ENCODE results near the gene OSBPL2. TPM values are rescaled to one million over a fixed set of nuclear protein-coding genes. Genes with fewer than 3 reads are reported as not detected.

The OSBPL2 gene
- total RNA-seq = 100 to 1,000 TPM in 2 of 3 donors, 10 to 100 TPM in 1; 77.9 to 112 (median 104) TPM
- 51.0 TPM for total RNA-seq (2013)

DNA sequence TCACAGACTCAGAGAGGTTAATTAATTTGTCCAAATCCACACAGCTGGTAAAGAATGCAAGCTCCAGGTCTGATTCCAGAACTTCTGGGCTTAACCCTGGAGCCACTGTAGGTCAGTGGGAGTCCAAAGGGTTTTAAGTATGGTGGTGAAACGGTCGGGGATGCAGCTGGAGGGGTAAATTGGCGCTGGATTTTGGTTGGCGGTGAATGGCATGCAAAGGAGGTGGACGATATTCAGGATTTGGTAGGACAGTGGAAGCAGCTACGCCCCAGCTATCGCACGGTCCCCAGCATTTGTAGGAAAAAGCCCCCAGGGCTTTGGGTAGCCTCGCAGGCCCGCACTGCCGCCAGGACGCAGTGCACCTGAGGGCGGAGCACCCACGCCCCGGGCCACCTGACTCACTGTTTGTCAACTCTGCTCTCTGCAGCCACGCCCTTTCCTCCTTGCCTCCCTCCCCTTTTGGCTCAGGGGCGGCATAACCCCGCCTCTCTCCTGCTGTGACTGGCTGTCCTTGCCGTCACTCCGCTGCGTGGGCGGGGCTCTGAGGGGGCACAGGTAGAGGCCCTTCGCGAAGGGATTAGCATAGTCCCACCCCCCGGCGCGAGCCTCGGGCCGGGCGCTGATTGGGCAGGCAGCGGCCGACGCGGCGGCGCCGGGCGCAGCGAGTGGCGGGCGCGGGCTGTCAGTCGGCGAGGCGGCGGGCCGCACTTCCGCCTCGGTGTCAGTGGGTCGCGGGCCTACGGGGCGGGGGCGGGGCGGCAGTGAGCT is at the start of gene OSBPL2:
OSBPL2 (plus strand) TSS at position 721 of the 768 bp plus-strand sequence. CDS start 17,664 bp downstream, outside the sequence.
- no peaks in the 10 kb centered on the region for H3K9me3 Mint-ChIP-seq
- Histone ChIP-seq H3K4me1 (ENCODE audit: control insufficient read depth, insufficient read depth, low read length) (peaks cover 33% of the 10 kb centered on the region), H3K4me3 (ENCODE audit: low read length) (peak within 1 kb of the TSS; percentile 50), H3K27ac (ENCODE audit: low read length) (peak within 1 kb of the TSS; percentile 65), H3K9me3 (ENCODE audit: control insufficient read depth, insufficient read depth, low read length) (no peaks in the 10 kb centered on the region), H3K27me3 (ENCODE audit: control insufficient read depth, insufficient read depth, low read length) (no peaks in the 10 kb centered on the region), H3K36me3 (ENCODE audit: control insufficient read depth, insufficient read depth, low read length) (peaks cover 7% of the 10 kb centered on the region)
- TF ChIP-seq, protein P1, sequence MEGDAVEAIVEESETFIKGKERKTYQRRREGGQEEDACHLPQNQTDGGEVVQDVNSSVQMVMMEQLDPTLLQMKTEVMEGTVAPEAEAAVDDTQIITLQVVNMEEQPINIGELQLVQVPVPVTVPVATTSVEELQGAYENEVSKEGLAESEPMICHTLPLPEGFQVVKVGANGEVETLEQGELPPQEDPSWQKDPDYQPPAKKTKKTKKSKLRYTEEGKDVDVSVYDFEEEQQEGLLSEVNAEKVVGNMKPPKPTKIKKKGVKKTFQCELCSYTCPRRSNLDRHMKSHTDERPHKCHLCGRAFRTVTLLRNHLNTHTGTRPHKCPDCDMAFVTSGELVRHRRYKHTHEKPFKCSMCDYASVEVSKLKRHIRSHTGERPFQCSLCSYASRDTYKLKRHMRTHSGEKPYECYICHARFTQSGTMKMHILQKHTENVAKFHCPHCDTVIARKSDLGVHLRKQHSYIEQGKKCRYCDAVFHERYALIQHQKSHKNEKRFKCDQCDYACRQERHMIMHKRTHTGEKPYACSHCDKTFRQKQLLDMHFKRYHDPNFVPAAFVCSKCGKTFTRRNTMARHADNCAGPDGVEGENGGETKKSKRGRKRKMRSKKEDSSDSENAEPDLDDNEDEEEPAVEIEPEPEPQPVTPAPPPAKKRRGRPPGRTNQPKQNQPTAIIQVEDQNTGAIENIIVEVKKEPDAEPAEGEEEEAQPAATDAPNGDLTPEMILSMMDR (IDR thresholded peaks at IDR 0.05) = no peak
- peak within 1 kb of the TSS; percentile 84 to 93 for H3K27ac Mint-ChIP-seq
- DNase-seq = peak; percentile 100
- peaks cover 44% of the 10 kb centered on the region in 2 donors for H3K4me1 Mint-ChIP-seq
- peak within 1 kb of the TSS; percentile 89 for H3K4me3 Mint-ChIP-seq
- WGBS (ENCODE audit: insufficient coverage) = under 1% methylated on average over 55 of the region's 55 CpGs
- ATAC-seq = peak; percentile 97 to 100 (median 97)
- intact Hi-C loops (cut with micrococcal nuclease) = loop anchor here (2.0 to 5.0 kb wide), 2 partner anchors 55 to 64 kb away; partner anchors contain the start of genes ADRM1 and MTG2
- peaks cover 0 to 4% of the 10 kb centered on the region in 2 donors for H3K27me3 Mint-ChIP-seq (ENCODE audit: low read depth in 2 of 2)
- H3K36me3 Mint-ChIP-seq = no peaks in the 10 kb centered on the region

DNA sequence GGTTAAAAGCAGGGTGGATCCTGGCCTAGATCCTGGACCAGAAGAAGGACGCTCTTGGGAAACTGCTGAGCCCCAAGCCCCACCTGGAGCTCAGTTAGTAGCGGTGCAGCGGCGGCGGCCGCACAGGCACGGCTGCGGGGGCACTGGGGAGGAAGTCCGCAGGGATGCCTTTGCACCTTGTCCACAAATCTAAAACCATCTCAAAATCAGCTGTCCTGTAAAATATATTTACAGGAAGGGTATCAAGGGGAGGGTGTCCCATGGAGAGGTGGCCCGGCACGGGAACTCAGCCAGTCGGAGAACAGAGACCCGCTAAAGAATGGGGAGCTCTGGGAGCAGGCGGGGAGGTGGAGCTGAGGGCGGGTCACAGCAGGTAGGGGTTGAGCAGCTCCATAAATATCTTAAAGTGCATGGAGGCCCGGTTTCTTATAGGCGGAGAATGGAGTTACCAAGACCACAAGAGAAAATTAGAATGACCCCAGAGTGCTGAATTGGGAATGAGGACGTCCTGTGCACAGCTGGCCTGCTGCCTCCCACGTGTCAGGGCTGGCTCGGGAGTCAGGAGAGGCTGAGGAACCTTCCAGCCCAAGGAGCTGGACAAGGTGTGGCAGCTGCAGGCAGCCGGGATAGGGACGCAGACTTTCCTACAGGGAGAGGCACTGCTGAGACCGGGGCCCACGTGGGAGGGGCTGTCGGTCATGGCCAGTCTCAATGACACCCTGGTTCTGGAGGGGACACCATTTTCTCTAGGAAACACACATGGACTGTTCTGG is 47.5 kb upstream of the OSBPL2 start:
- peaks cover 14% of the 10 kb centered on the region for H3K36me3 ChIP-seq (ENCODE audit: control insufficient read depth, insufficient read depth, low read length)
- TF ChIP-seq, protein P1 (IDR thresholded peaks at IDR 0.05) = no peak
- H3K4me1 ChIP-seq (ENCODE audit: control insufficient read depth, insufficient read depth, low read length) = no peaks in the 10 kb centered on the region
- no peaks in the 10 kb centered on the region for H3K27me3 ChIP-seq (ENCODE audit: control insufficient read depth, insufficient read depth, low read length)
- H3K27ac ChIP-seq (ENCODE audit: low read length) = no peak overlapping the region
- Mint-ChIP-seq H3K27ac (no peak overlapping the region), H3K4me1 (peaks cover 0 to 8% of the 10 kb centered on the region in 2 donors), H3K4me3 (no peak overlapping the region), H3K36me3 (no peaks in the 10 kb centered on the region), H3K9me3 (no peaks in the 10 kb centered on the region), H3K27me3 (ENCODE audit: low read depth in 2 of 2) (no peaks in the 10 kb centered on the region)
- no peaks in the 10 kb centered on the region for H3K9me3 ChIP-seq (ENCODE audit: control insufficient read depth, insufficient read depth, low read length)
- WGBS (ENCODE audit: insufficient coverage) = 96% methylated on average over 18 of the region's 25 CpGs
- no peak overlapping the region for H3K4me3 ChIP-seq (ENCODE audit: low read length)
- intact Hi-C loops (cut with micrococcal nuclease) = no loop called here
- ATAC-seq = no peak
- DNase-seq = no peak

DNA sequence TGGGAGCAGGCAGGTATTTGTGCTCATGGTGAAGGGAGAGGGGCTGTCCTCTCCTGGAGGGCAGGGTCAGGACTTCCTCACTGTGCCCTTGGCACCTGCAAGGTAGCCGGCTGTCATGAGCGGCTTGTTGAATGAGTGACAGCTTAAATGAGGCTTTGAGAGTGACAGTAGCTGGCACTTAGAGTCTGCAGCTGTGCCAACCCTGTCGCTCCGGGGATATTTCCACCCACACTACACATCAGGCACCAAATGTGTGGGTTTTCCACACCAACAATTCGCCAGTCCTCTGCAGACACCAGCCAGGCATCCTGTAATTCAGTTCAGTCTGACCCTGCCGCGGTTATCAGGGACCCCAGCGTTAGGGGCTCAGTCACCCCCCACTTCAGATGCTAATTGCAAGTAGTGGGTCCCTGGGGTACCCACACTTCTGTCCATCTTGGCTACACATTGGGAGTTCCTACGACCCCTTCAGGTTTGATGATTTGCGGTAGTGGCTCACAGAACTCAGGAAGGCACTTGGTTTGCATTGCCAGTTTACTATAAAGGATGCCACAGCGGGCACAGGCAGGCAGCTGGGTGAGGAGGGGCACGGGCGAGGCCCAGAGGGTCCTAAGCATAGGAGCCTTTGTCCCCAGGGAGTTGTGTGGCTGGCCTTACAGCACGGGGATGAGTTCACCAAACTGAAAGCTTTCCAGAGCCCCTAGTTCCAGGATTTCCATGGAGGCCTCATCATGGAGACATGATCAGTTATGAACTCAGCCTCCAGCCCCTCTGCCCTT is 46.4 kb upstream of the OSBPL2 start:
- no peaks in the 10 kb centered on the region for H3K9me3 Mint-ChIP-seq
- peaks cover 17% of the 10 kb centered on the region for H3K36me3 ChIP-seq (ENCODE audit: control insufficient read depth, insufficient read depth, low read length)
- H3K4me1 ChIP-seq (ENCODE audit: control insufficient read depth, insufficient read depth, low read length) = no peaks in the 10 kb centered on the region
- no peaks in the 10 kb centered on the region for H3K27me3 ChIP-seq (ENCODE audit: control insufficient read depth, insufficient read depth, low read length)
- TF ChIP-seq, protein P1 (IDR thresholded peaks at IDR 0.05) = no peak
- ATAC-seq (no peak), DNase-seq (no peak)
- H3K27ac ChIP-seq (ENCODE audit: low read length) = no peak overlapping the region
- no peak overlapping the region for H3K4me3 Mint-ChIP-seq
- H3K36me3 Mint-ChIP-seq = no peaks in the 10 kb centered on the region
- no peak overlapping the region for H3K4me3 ChIP-seq (ENCODE audit: low read length)
- intact Hi-C loops (cut with micrococcal nuclease) = no loop called here
- H3K27ac Mint-ChIP-seq = no peak overlapping the region
- peaks cover 0 to 5% of the 10 kb centered on the region in 2 donors for H3K4me1 Mint-ChIP-seq
- WGBS (ENCODE audit: insufficient coverage) = 97% methylated on average over 14 of the region's 14 CpGs
- H3K9me3 ChIP-seq (ENCODE audit: control insufficient read depth, insufficient read depth, low read length) = no peaks in the 10 kb centered on the region
- no peaks in the 10 kb centered on the region for H3K27me3 Mint-ChIP-seq (ENCODE audit: low read depth in 2 of 2)
